GM12865 (cell line): ENCODE results near the gene PIEZO2.
A peak's percentile ranks its signal among the peaks of the same experiment; 100 is the strongest.
"Not testable (repeated sequence)": the region's sequence is repeated elsewhere in the genome, so short reads cannot be mapped to it uniquely, and the experiment has no call there.

Source experiments
- DNase-seq: peaks from one replicate; pipeline ENCODE4 v3.0.0; 2010; ENCODE audit warnings: low read depth
- H3K4me3 ChIP-seq: 2 replicates; pipeline ENCODE4 v1.5.1; 2011; ENCODE audit warnings: mild to moderate bottlenecking, low read depth, low read length, control low read depth
- TF ChIP-seq, protein P1 (sequence below): IDR thresholded peaks from 2 replicates; pipeline ENCODE4 v1.5.1; 2011; ENCODE audit warnings: low read length, control low read depth, low read depth, inconsistent platforms; ENCODE audit not compliant: insufficient read depth; ENCODE audit errors: missing control alignments

Gene PIEZO2

DNA sequence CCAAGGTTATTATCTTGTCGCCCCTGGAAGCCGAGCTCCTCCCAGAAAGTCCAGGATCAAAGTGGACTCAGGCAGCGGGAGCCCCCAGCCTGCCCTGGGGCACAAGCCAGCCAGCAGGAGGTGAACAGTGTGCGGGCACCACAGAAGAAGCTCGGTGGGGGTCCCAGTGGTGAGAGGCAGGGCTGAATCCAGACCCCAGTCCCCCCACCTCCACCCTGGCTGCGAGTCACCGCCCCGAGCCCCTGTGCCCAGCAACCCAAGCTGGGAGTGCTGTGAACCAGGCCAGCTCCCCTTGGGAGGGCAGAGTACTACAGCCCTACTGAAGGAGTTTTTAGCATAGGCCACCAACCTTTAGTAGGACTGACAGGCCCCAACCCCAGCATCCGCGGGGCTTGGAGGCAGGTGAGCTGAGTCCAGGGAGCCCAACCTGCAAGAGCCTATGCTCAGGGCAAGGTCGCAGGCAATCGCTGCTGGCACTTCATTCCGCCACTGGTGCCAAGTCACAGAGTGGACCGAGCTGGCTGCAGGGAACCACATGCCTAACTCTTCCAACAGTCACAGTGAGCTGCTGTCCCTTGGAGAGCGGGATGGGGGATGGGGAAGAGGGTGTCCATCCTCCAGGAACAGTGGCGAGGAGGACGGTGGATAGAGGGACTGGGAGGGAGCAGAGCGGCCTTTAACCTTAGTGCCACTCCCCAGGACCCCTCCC lies 3.0 kb downstream of the PIEZO2 start:
- DNase-seq = no peak
- TF ChIP-seq, protein P1, sequence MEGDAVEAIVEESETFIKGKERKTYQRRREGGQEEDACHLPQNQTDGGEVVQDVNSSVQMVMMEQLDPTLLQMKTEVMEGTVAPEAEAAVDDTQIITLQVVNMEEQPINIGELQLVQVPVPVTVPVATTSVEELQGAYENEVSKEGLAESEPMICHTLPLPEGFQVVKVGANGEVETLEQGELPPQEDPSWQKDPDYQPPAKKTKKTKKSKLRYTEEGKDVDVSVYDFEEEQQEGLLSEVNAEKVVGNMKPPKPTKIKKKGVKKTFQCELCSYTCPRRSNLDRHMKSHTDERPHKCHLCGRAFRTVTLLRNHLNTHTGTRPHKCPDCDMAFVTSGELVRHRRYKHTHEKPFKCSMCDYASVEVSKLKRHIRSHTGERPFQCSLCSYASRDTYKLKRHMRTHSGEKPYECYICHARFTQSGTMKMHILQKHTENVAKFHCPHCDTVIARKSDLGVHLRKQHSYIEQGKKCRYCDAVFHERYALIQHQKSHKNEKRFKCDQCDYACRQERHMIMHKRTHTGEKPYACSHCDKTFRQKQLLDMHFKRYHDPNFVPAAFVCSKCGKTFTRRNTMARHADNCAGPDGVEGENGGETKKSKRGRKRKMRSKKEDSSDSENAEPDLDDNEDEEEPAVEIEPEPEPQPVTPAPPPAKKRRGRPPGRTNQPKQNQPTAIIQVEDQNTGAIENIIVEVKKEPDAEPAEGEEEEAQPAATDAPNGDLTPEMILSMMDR = no peak
- H3K4me3 ChIP-seq = peak overlapping the region; percentile 63

DNA sequence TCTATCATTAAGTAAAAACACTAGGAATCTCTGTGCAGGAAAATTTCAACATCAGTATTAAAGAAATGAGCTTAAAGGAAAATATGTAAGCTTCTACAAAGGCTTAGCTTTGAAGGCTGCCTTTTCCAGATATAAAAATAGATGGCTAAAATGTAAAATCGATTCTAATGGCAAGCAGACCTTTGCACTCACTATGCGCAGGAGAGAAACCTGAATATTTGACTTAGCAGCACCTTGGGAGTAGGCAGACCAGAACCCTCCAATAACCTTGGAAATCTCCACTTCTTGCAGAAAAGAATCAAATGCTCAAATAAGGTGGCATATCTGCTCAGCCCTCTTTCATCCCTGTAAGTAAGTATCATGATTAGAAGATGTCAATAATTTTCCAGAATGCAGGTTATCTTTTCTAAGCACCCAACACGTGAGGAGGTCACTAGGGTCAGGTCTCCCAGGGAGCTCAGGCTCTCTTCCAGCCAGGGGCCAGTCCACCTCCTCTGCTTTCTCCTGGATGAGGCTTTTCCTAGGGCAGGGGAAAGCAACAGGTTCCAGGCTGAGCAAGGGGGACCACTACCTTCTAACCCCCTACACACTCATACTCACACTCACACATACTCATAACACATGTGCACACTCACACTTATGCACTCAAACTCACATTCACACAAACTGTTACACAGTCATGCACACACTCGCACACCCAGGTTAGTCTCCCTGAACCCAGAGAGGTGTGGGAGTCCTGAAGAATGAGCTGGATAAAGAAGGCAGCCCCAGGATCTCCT lies 3.8 kb downstream of the PIEZO2 start:
- H3K4me3 ChIP-seq = no peak overlapping the region
- TF ChIP-seq, protein P1 = no peak
- no peak for DNase-seq

DNA sequence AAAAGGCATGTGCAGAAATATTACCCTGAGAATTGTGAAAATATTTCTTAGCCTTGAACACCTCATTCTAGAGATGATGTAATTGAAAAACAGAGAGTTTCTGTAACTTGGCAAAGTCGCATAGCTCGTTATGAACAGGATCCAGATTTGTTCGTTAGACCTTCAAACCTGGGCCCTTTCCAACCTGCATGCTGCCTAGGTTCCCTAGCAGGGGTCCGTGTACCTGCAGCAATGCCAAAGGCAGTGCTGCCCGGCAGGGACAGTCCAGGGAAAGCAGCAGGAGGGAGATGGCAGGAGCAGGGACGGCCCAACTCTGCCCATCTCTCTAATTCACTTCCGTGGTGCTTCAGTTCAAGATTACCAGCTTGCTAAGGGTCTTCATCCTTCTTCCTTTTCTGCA lies 12.0 kb downstream of the PIEZO2 start:
- no peak for DNase-seq
- TF ChIP-seq, protein P1 = no peak
- H3K4me3 ChIP-seq = no peak overlapping the region

DNA sequence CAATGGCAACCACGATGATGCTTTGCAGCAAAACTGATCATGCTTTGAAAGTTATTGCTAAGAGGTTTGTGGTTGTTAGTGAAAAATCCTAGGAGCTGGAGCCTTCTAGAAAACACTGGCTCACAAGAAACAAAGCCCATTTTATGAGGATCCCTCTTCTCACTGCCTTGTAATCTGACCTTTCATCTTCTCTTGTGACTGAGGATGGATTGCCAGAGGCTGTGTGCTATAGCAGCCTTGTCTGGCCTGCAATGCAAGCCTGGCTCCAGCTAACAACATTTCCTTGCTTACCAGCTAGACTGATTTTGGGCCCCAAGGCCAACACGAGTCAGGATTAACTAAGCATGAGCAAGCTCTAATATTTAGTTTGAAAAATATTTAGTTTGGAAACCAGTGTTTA lies 13.1 kb downstream of the PIEZO2 start:
- TF ChIP-seq, protein P1 = no peak
- no peak overlapping the region for H3K4me3 ChIP-seq
- no peak for DNase-seq

DNA sequence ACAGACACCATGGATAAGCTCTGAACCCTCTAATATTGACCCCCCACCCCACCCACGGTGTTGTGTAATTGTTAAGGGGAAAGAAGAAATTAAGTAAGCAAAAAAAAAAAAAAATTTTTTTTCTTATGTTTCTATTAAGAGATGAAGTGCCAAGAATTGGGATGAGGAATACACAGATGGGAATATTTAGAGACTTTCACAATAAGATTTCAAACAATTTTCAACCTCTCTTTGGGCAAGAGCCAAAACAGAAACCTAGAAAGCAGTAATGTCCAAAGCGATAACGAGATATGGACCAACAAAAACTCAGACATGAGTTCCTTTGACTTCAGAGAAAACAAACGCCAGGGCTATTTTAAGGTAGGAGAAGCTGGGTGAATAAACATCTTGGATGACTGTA lies 14.4 kb downstream of the PIEZO2 start:
- DNase-seq = no peak
- TF ChIP-seq, protein P1 = no peak
- H3K4me3 ChIP-seq = no peak overlapping the region

DNA sequence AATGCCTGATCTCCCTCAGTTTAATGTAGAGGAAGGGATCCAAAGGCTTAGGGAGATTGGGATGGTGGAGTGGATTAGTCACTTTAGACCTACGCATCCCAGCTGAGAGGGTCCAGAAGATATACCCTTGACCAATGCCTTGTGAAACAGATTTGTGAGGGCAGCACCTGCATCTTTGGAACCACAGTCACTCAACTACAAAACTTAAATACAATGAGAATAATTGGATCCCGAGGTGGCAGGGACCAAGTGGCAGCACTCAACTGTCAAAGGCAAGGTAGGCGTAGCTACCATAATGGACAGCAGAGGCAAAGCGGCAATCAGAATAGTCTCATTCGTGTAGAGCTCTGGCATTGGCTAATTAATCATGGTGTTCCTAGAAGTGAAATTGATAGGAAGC lies 20.3 kb downstream of the PIEZO2 start:
- H3K4me3 ChIP-seq, DNase-seq: not testable (repeated sequence)

DNA sequence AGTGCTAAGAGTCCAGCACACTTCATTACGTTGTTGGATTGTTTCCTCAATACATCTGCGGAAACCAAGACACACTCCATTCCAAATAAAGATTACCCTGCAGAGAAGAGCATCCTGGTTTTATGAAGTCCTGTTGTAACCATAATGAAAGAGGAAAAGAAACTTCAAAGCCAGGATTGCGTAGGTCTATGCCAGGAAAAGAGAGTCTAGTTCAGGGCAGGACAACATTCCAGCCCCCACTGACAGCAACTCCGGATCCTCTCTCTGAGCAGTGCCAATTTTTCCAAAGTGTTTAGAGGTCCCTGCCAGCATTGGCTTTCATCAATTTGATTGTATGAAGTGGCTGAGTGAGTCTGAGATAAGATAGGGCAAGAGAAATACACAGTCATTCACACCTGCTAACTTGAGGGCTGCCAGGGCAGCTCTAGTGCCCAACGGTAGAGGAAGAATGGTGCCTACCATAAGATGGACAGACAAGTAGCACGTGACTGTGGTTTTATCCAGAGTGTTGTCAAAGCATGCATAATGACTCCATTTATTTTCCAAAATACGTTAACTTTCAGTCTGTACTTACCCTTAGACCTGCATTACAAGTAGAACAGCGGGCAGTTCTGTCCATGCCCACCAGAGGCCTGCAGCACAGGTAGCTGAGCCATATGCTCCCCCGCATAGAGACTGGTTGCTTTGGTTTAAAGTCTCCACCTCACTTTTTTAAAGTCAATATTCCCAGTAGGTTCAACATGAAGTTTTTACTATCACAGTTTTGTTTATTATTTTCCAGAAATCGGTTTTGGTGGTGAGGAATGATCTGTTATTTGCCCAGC lies 23.7 kb downstream of the PIEZO2 start:
- TF ChIP-seq, protein P1 = no peak
- no peak for DNase-seq

More for the DNA sequence above, 23.7 kb downstream of the PIEZO2 start:
- H3K4me3 ChIP-seq = no peak overlapping the region
